Ovary (tissue), 9 donors: ENCODE results near the gene TRMT5. TPM values are rescaled to one million over a fixed set of nuclear protein-coding genes. Genes with fewer than 3 reads are reported as not detected.

Experiments used
- DNase-seq, 5 donors: peaks; one replicate each; pipeline ENCODE4 v3.0.0-alpha.2; 2019 to 2020
- H3K27ac ChIP-seq, 2 donors: fragments of 200-600 bp; one replicate each; pipeline versions ENCODE4 v1.5.1 to v1.8.0; 2019 to 2022
- H3K27me3 ChIP-seq: fragments of 200-600 bp; one replicate; pipeline ENCODE4 v1.8.0; 2022
- H3K36me3 ChIP-seq: fragments of 200-600 bp; sonication (generic); one replicate; pipeline ENCODE4 v1.5.1; 2019
- H3K4me1 ChIP-seq: one replicate; pipeline ENCODE4 v1.8.1; 2013; ENCODE audit warnings: mild to moderate bottlenecking, moderate library complexity; ENCODE audit not compliant: insufficient read depth
- H3K4me3 ChIP-seq: fragments of 200-600 bp; sonication (generic); one replicate; pipeline ENCODE4 v1.5.1; 2017
- H3K9me3 ChIP-seq, 2 donors: fragments of 200-600 bp in 1 of 2; sonication (generic) in 1 of 2; one replicate each; pipeline versions ENCODE4 v1.5.1 to v1.8.1; 2013 to 2019; ENCODE audit warnings: mild to moderate bottlenecking in 1 of 2, moderate library complexity in 1 of 2
- CTCF ChIP-seq, 3 donors: fragments of 450-650 bp in 2 of 3; fragments of 200-600 bp in 1 of 3; IDR thresholded peaks; one replicate each; pipeline versions ENCODE4 v1.5.1 to v1.8.0; 2016 to 2022; ENCODE audit warnings: antibody characterized with exemption in 3 of 3, mild to moderate bottlenecking in 1 of 3
- EP300 ChIP-seq: sonication (generic); formaldehyde crosslinking; IDR thresholded peaks from one replicate; pipeline ENCODE4 v1.6.1; 2017; ENCODE audit warnings: antibody characterized with exemption
- POLR2A ChIP-seq: fragments of 450-650 bp; IDR thresholded peaks from one replicate; pipeline ENCODE4 v1.6.1; 2017; ENCODE audit warnings: antibody characterized with exemption, mild to moderate bottlenecking, moderate library complexity
- WGBS, 3 donors: extraction: QIAGEN DNeasy Blood & Tissue Kit in 1 of 3; methylation state at CpG; one replicate each; pipeline versions ENCODE4 v1.1.5 to v1.1.7; 2013 to 2017; 5-methylcytosine and 5-hydroxymethylcytosine counted together
- intact Hi-C, 4 donors: fragments of 100-400 bp; cut with DNase I; formaldehyde crosslinking; loops; one replicate each; pipeline versions ENCODE4 v1.11.0 to v1.15.1; 2022 to 2023
- polyA plus RNA-seq, 2 donors: library from polyadenylated mRNA; stranded (reverse); fragments of 200-250 nt in 1 of 2; fragments of 350-450 nt in 1 of 2; fragmentation: Illumina TruSeq in 1 of 2; extraction: RNeasy Lipid Tissue Mini Kit (QIAGEN cat#74804) in 1 of 2; gene quantifications; one replicate each; pipeline ENCODE4 v1.2.3, GENCODE V29; 2013 to 2014
- total RNA-seq, 7 donors: library from RNA; depleted of rRNA in 2 of 7; stranded (reverse); fragments of >200 nt in 2 of 7; fragmentation: NEBNext Ultra II Directional in 3 of 7; extraction: Animal tissue kit (Norgen Biotek cat#: 25700) in 3 of 7; gene quantifications; one replicate each; pipeline versions ENCODE4 v1.1.0 to v1.2.4, GENCODE V29; 2016 to 2023
- donor health status: DM: no; HTN: no; CAD: no; lungs with moderate emphysema.
- donor health status: DM: no; HTN: no; CAD: no.
- donor health status: Bipolar disorder and iron deficiency.
- donor health status: DM: yes; HTN: yes; CAD: no.
- donor health status: DM: no; HTN: no; CAD: no.
- donor health status: DM: yes; HTN: yes; CAD: no.

TRMT5 gene
- total and polyA plus RNA-seq, 9 donors, result 5.7 to 22.8 (median 15.0) TPM

GRCh38 chr14:60956202-60956601, 24.7 kb downstream of the TRMT5 start:
- no peak for TF ChIP-seq EP300
- TF ChIP-seq POLR2A, result no peak
- no peak for TF ChIP-seq CTCF (IDR thresholded peaks at IDR 0.05)
- intact Hi-C loops, result no loop called here
- Histone ChIP-seq H3K27ac (no peak overlapping the region), H3K27me3 (no peaks in the 10 kb centered on the region), H3K4me3 (no peak overlapping the region), H3K4me1 (peaks cover 4% of the 10 kb centered on the region), H3K36me3 (no peaks in the 10 kb centered on the region), H3K9me3 (no peaks in the 10 kb centered on the region)
- no peak for DNase-seq
- WGBS, 3 donors, result 92 to 95% (median 93%) methylated on average over 4 of the region's 4 CpGs

- TF ChIP-seq POLR2A, result no peak
- intact Hi-C loops, result no loop called here
- DNase-seq, result no peak
- Histone ChIP-seq H3K27ac (no peak overlapping the region), H3K36me3 (no peaks in the 10 kb centered on the region), H3K9me3 (no peaks in the 10 kb centered on the region), H3K4me3 (no peak overlapping the region), H3K27me3 (no peaks in the 10 kb centered on the region), H3K4me1 (peaks cover 7% of the 10 kb centered on the region)
- WGBS, 3 donors, result 38 to 45% (median 40%) methylated on average over 3 of the region's 3 CpGs
These were observed 29.0 kb downstream of the TRMT5 start for GRCh38 chr14:60951776-60952435.

GRCh38 chr14:60946773-60947172, 34.1 kb downstream of the TRMT5 start:
- H3K27me3 ChIP-seq, result no peaks in the 10 kb centered on the region
- WGBS, 3 donors, result 79 to 84% (median 82%) methylated on average over 3 of the region's 3 CpGs
- H3K9me3 ChIP-seq, result no peaks in the 10 kb centered on the region
- no peak for DNase-seq
- no peak overlapping the region for H3K4me3 ChIP-seq
- H3K36me3 ChIP-seq, result no peaks in the 10 kb centered on the region
- TF ChIP-seq CTCF (IDR thresholded peaks at IDR 0.05) (no peak), POLR2A (no peak), EP300 (no peak)
- intact Hi-C loops, result no loop called here
- H3K4me1 ChIP-seq, result peaks cover 4% of the 10 kb centered on the region
- no peak overlapping the region for H3K27ac ChIP-seq

- intact Hi-C loops, result no loop called here
- no peak for TF ChIP-seq POLR2A
- TF ChIP-seq EP300, result no peak
- no peak for TF ChIP-seq CTCF (IDR thresholded peaks at IDR 0.05)
- H3K4me3 ChIP-seq, result no peak overlapping the region
- H3K27me3 ChIP-seq, result no peaks in the 10 kb centered on the region
- WGBS, 3 donors, result 95 to 97% (median 96%) methylated on average over 1 of the region's 1 CpG
- no peak for DNase-seq
- no peak overlapping the region for H3K27ac ChIP-seq
- H3K9me3 ChIP-seq, result no peaks in the 10 kb centered on the region
- no peaks in the 10 kb centered on the region for H3K36me3 ChIP-seq
- peaks cover 3% of the 10 kb centered on the region for H3K4me1 ChIP-seq
These were observed 34.9 kb downstream of the TRMT5 start for GRCh38 chr14:60945984-60946383.

GRCh38 chr14:60944204-60944603, 36.7 kb downstream of the TRMT5 start:
- Histone ChIP-seq H3K4me1 (no peaks in the 10 kb centered on the region), H3K36me3 (no peaks in the 10 kb centered on the region), H3K9me3 (no peaks in the 10 kb centered on the region), H3K4me3 (no peak overlapping the region), H3K27me3 (no peaks in the 10 kb centered on the region), H3K27ac (no peak overlapping the region)
- intact Hi-C loops, result no loop called here
- TF ChIP-seq CTCF (IDR thresholded peaks at IDR 0.05), result no peak
- no peak for TF ChIP-seq POLR2A
- no peak for TF ChIP-seq EP300
- no peak for DNase-seq
- WGBS, 3 donors, result 28 to 37% (median 35%) methylated on average over 4 of the region's 4 CpGs
